IMR-90 (cell line): ENCODE measurements around the gene RPUSD1.

Experiments used
- CEBPB ChIP-seq: IDR thresholded peaks from 2 replicates; pipeline ENCODE4 v1.6.1; 2012; ENCODE audit warnings: low read depth, low read length, improper control_type of control experiment
- CTCF ChIP-seq: conservative IDR thresholded peaks from 2 replicates; pipeline ENCODE4 v1.5.1; 2012; ENCODE audit warnings: mild to moderate bottlenecking, low read depth, low read length, improper control_type of control experiment
- ELK1 ChIP-seq: fragments of 150-350 bp; IDR thresholded peaks from 2 replicates; pipeline ENCODE4 v1.6.1; 2016; ENCODE audit warnings: low read depth, mild to moderate bottlenecking, low read length, moderate library complexity, borderline replicate concordance
- RFX5 ChIP-seq: IDR thresholded peaks from 2 replicates; pipeline ENCODE4 v1.8.0; 2012; ENCODE audit warnings: low read depth, mild to moderate bottlenecking, low read length, moderate library complexity

GRCh38 chr16:764848-765487 lies 23.2 kb downstream of the RPUSD1 start:
- TF ChIP-seq CTCF (no peak), ELK1 (no peak), CEBPB (no peak), RFX5 (no peak)
